GM21447 (cell line): ENCODE results near the gene CLPTM1.
"Not testable (repeated sequence)": the region's sequence is repeated elsewhere in the genome, so short reads cannot be mapped to it uniquely, and the experiment has no call there.

Experiments used
- ATAC-seq: cut with Tn5 transposase; IDR thresholded peaks from one replicate; pipeline ENCODE4 v1.9.1; 2021; ENCODE audit not compliant: unreplicated experiment

The CLPTM1 gene, protein sequence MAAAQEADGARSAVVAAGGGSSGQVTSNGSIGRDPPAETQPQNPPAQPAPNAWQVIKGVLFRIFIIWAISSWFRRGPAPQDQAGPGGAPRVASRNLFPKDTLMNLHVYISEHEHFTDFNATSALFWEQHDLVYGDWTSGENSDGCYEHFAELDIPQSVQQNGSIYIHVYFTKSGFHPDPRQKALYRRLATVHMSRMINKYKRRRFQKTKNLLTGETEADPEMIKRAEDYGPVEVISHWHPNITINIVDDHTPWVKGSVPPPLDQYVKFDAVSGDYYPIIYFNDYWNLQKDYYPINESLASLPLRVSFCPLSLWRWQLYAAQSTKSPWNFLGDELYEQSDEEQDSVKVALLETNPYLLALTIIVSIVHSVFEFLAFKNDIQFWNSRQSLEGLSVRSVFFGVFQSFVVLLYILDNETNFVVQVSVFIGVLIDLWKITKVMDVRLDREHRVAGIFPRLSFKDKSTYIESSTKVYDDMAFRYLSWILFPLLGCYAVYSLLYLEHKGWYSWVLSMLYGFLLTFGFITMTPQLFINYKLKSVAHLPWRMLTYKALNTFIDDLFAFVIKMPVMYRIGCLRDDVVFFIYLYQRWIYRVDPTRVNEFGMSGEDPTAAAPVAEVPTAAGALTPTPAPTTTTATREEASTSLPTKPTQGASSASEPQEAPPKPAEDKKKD

DNA sequence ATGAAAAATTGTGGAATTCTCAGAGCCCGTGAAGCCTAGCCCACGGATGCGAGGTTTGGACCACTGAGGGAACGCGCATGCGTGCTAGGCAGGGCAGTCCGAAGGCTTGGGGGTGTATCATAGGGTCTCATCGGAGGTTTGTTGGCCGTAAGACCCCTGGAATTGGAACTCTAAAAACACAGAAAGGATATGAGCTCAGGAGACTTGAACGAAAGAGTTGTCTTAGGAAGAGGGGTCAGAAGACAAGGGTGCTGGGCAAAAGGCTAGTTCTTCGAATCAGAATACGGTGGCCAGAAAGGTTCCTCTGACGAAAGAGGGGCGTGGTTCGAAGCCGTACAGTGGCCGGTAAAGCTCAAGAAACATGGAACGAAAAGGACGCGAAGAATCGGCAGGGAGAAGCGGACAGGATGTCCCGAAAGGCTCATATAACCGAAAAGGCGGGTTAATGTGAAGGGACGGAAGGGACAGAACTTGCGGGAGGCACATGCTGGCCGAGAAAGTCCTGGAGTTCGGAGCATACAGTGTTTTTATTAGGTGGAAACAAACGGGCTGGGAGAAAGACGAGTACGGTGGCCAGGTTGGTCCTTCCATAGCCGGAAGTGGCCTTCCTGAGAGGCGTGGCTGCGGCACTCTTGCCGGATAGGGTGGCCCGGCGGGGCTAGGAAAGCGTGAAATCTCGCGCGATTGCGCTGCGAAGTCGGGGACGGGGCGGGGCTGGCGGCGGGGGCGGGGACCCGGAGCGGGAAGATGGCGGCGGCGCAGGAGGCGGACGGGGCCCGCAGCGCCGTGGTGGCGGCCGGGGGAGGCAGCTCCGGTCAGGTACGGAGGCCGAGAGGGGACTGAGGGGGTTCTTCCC, at the start of gene CLPTM1:
Gene CLPTM1 (plus strand): TSS at position 732 of the 856 bp plus-strand sequence. CDS start 16 bp downstream, at position 748.
- peak; percentile 73 for ATAC-seq

DNA sequence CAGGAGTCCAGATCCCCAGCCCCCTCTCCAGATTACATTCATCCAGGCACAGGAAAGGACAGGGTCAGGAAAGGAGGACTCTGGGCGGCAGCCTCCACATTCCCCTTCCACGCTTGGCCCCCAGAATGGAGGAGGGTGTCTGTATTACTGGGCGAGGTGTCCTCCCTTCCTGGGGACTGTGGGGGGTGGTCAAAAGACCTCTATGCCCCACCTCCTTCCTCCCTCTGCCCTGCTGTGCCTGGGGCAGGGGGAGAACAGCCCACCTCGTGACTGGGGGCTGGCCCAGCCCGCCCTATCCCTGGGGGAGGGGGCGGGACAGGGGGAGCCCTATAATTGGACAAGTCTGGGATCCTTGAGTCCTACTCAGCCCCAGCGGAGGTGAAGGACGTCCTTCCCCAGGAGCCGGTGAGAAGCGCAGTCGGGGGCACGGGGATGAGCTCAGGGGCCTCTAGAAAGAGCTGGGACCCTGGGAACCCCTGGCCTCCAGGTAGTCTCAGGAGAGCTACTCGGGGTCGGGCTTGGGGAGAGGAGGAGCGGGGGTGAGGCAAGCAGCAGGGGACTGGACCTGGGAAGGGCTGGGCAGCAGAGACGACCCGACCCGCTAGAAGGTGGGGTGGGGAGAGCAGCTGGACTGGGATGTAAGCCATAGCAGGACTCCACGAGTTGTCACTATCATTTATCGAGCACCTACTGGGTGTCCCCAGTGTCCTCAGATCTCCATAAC, 49.6 kb upstream of the CLPTM1 start, which contains the start of gene APOE:
Gene APOE (plus strand): TSS at position 360 of the 724 bp plus-strand sequence. CDS start 829 bp downstream, outside the sequence.
- ATAC-seq, result no peak

DNA sequence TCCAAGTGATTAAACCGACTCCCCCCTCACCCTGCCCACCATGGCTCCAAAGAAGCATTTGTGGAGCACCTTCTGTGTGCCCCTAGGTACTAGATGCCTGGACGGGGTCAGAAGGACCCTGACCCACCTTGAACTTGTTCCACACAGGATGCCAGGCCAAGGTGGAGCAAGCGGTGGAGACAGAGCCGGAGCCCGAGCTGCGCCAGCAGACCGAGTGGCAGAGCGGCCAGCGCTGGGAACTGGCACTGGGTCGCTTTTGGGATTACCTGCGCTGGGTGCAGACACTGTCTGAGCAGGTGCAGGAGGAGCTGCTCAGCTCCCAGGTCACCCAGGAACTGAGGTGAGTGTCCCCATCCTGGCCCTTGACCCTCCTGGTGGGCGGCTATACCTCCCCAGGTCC, 47.6 kb upstream of the CLPTM1 start:
- no peak for ATAC-seq

DNA sequence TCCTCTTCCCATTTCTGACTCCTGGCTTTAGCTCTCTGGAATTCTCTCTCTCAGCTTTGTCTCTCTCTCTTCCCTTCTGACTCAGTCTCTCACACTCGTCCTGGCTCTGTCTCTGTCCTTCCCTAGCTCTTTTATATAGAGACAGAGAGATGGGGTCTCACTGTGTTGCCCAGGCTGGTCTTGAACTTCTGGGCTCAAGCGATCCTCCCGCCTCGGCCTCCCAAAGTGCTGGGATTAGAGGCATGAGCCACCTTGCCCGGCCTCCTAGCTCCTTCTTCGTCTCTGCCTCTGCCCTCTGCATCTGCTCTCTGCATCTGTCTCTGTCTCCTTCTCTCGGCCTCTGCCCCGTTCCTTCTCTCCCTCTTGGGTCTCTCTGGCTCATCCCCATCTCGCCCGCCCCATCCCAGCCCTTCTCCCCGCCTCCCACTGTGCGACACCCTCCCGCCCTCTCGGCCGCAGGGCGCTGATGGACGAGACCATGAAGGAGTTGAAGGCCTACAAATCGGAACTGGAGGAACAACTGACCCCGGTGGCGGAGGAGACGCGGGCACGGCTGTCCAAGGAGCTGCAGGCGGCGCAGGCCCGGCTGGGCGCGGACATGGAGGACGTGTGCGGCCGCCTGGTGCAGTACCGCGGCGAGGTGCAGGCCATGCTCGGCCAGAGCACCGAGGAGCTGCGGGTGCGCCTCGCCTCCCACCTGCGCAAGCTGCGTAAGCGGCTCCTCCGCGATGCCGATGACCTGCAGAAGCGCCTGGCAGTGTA, 46.9 kb upstream of the CLPTM1 start:
- ATAC-seq, result no peak

DNA sequence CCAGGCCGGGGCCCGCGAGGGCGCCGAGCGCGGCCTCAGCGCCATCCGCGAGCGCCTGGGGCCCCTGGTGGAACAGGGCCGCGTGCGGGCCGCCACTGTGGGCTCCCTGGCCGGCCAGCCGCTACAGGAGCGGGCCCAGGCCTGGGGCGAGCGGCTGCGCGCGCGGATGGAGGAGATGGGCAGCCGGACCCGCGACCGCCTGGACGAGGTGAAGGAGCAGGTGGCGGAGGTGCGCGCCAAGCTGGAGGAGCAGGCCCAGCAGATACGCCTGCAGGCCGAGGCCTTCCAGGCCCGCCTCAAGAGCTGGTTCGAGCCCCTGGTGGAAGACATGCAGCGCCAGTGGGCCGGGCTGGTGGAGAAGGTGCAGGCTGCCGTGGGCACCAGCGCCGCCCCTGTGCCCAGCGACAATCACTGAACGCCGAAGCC, 46.3 kb upstream of the CLPTM1 start:
- no peak for ATAC-seq

DNA sequence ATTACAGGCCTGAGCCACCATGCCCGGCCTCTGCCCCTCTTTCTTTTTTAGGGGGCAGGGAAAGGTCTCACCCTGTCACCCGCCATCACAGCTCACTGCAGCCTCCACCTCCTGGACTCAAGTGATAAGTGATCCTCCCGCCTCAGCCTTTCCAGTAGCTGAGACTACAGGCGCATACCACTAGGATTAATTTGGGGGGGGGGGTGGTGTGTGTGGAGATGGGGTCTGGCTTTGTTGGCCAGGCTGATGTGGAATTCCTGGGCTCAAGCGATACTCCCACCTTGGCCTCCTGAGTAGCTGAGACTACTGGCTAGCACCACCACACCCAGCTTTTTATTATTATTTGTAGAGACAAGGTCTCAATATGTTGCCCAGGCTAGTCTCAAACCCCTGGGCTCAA, 45.4 kb upstream of the CLPTM1 start:
- no peak for ATAC-seq

DNA sequence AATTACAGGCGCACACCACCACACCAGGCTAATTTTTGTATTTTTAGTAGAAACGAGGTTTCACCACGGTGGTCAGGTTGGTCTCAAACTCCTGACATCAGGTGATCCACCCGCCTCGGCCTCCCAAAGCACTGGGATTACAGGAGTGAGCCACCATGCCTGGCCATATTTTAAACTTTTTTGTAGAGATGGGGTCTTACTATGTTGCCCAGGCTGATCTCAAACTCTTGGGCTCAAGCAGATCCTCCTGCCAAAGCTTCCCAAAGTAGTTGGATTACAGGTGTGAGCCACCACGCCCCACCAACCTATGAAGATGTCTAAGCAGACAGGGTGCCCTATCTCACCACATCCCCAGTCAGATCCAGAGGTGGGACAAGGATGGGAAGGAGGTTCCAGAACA, 43.3 kb upstream of the CLPTM1 start:
- not testable (repeated sequence) for ATAC-seq

DNA sequence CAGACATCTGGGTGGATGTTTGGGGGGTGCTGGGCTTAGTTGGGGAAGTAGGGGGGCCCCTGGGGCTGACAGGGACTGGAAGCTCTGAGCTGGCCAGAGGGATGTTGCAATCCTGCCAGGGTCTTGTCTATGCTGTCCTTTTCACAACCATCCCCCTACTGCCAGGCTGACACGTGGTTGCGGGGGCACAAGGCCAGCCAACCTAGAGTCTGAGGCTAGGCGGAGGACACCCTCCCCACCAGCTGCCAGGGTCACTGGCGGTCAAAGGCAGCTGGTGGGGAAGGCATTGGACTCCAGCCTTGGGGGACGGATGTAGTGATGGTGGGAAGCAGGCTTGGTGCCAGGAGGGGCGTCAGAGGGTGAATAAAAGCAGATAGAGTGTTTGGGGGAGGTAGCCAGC, 42.3 kb upstream of the CLPTM1 start:
- ATAC-seq, result no peak

DNA sequence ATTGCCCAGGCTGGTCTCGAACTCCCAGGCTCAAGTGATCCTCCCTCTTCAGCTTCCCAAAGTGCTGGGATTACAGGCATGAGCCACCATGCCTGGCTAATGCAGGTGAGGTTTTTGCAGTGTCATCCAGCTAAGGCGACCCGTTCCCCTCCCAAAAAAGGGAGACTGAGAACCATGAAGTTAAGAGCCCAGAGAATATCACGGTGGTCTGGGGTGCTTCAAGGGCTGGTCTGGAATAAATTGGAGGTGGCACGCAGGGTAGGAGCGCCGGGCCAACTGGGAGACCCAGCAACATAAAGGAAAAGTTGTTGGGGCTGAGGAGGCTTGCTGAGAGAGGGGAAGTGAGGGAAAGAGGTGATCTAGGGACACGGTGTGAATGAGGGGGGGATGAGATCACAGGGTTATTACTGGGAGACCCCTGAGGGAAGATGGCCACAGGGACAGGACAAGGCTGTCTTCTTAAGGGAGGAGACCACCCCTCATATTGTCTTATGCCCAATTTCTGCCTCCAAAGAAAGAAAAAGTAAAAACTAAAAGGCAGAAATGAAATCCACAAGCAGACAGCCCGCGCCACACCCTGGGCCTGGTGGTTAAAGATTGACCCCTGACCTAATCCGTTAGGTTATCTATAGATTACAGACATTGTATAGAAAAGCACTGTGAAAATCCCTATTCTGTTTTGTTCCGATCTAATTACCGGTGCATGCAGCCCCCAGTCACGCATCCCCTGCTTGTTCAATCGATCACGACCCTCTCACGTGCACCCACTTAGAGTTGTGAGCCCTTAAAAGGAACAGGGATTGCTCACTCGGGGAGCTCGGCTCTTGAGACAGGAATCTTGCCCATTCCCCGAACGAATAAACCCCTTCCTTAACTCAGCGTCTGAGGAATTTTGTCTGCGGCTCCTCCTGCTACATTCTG, 41.4 kb upstream of the CLPTM1 start:
- ATAC-seq, result not testable (repeated sequence)

DNA sequence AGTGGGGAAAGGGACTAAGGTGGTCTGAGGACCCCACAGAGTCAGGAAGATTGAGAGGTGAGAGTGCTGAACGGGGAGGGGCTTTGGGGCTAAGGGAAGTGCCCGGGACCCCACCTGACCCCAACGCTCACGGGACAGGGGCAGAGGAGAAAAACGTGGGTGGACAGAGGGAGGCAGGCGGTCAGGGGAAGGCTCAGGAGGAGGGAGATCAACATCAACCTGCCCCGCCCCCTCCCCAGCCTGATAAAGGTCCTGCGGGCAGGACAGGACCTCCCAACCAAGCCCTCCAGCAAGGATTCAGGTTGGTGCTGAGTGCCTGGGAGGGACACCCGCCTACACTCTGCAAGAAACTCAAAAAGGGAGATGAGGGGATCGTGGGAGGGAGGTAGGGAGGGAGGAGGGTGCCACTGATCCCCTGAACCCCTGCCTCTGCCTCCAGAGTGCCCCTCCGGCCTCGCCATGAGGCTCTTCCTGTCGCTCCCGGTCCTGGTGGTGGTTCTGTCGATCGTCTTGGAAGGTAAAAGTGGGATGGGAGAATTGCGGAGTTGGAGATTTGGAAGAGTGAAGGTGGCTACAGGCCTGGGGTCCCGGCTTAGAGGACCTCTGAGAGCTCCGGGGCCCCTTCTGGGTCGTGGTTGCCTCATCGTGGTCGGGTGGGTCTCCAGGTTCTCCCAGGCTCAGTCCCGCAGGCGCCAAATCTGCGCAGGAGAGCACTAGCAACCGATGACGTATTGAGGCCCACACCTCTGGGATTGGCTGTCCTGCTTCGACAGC, 40.6 kb upstream of the CLPTM1 start, which contains the start of gene APOC1:
Gene APOC1 (plus strand): TSS at position 176 of the 774 bp plus-strand sequence. CDS start 284 bp downstream, at position 460.
- peak; percentile 96 for ATAC-seq

DNA sequence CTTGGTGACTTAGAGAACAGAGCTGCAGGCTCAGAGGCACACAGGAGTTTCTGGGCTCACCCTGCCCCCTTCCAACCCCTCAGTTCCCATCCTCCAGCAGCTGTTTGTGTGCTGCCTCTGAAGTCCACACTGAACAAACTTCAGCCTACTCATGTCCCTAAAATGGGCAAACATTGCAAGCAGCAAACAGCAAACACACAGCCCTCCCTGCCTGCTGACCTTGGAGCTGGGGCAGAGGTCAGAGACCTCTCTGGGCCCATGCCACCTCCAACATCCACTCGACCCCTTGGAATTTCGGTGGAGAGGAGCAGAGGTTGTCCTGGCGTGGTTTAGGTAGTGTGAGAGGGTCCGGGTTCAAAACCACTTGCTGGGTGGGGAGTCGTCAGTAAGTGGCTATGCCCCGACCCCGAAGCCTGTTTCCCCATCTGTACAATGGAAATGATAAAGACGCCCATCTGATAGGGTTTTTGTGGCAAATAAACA, 30.9 kb upstream of the CLPTM1 start:
- no peak for ATAC-seq

DNA sequence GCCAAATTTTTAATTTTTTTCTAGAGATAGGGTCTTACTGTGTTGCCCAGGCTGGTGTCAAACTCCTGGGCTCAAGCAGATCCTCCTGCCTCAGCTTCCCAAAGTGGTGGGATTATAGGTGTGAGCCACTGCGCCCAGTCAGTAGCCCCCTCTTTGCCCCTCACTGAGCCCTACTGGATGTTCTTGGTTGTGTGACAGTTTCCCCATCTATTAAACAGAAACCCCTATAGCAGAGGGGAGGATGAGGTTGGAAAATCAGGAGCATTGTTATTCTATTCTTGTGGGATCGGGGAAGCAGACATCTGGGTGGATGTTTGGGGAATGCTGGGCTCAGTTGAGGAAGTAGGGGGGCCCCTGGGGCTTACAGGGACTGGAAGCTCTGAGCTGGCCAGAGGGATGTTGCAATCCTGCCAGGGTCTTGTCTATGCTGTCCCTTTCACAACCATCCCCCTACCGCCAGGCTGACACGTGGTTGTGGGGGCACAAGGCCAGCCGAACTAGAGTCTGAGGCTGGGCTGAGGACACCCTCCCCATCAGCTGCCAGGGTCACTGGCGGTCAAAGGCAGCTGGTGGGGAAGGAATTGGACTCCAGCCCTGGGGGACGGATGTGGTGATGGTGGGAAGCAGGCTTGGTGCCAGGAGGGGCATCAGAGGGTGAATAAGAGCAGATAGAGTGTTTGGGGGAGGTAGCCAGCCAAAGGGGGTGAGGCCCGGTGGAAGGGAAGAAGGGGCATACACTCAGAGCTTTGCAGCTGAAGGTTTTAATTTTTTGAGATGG, 29.9 kb upstream of the CLPTM1 start:
- no peak for ATAC-seq

DNA sequence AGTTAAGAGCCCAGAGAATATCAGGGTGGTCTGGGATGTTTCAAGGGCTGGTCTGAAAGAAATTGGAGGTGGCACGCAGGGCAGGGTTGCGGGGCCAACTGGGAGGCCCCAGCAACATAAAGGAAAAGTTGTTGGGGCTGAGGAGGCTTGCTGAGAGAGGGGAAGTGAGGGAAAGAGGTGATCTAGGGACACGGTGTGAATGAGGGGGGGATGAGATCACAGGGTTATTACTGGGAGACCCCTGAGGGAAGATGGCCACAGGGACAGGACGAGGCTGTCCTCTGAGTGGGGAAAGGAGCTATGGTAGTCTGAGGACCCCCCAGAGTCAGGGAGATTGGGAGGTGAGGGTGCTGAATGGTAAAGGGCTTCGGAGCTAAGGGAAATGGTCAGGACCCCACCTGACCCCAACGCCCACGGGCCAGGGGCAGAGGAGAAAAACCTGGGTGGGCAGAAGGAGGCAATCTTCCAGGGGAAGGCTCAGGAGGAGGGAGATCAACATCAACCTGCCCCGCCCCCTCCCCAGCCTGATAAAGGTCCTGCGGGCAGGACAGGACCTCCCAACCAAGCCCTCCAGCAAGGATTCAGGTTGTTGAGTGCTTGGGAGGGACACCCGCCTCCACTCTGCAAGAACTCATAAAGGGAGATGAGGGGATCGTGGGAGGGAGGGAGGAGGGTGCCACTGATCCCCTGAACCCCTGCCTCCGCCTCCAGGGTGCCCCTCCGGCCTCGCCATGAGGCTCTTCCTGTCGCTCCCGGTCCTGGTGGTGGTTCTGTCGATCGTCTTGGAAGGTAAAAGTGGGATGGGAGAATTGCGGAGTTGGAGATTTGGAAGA, 28.7 kb upstream of the CLPTM1 start:
- not testable (repeated sequence) for ATAC-seq

DNA sequence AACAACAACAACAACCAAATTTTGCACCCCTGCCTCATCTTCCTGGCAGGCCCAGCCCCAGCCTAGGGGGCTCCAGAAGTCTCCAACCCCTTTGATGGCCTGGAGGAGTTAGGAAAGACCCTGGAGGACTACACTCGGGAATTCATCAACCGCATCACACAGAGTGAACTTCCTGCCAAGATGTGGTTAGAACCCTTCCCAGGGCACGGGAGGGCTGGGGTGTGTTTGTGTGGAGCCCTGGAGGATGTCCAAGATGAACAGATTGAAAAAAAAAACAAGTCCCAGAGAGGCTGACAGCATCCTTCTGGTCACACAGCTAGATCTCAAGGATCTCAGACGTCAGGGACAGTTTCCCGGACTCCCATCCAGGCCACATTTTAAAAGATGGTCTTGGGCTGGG, 27.4 kb upstream of the CLPTM1 start:
- no peak for ATAC-seq

DNA sequence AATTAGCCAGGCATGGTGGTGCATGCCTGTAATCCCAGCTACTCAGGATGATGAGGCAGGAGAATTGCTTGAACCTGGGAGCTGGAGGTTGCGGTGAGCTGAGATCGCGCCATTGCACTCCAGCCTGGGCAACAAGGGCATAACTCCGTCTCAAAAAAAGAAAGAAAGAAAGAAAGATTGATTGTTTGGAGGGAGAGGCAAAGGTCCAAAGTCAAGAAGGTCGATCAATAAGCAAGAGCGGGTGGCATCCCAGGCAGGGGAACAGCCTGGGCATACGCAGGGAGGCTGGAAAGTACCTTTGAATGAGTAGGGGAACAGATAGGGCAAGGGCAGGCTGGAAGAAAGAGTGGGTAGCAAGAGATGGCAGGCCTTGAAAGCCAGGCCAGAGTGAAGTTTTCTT, 25.1 kb upstream of the CLPTM1 start:
- no peak for ATAC-seq

DNA sequence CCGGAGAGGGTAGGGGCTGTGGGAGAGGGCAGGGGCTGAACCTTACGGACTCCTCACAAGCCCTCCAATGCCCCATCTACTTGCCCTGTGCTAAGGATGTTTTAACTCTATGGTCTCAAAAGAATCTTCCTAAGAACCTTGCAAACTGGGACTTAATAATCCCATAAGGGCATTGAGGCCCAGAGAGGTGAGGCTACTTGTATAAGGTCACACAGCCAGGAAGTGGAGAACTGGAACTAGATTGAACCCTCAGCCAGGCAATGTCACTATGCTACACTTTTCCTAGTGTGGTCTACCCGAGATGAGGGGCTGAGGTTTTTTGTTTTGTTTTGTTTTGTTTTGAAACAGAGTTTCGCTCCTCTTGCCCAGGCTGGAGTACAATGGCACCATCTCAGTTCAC, 23.6 kb upstream of the CLPTM1 start:
- ATAC-seq, result no peak
